Parietal lobe (tissue), 1 donor: ENCODE results near the gene ASF1B. TPM values are rescaled to one million over a fixed set of nuclear protein-coding genes. Genes with fewer than 3 reads are reported as not detected.

Experiments used
- total RNA-seq: library from RNA; depleted of rRNA; stranded (reverse); fragments of >200 nt; gene quantifications from one replicate; pipeline ENCODE4 v1.2.3, GENCODE V29; 2014

ASF1B gene
- 2.8 TPM for total RNA-seq

GRCh38 chr19:14136509-14137281, at the start of gene ASF1B:
Gene ASF1B (minus strand): TSS chr19:14136589. CDS start chr19:14136456, 133 bp downstream.

GRCh38 chr19:14117668-14118164, 18.7 kb downstream of the ASF1B start, which contains the start of gene PRKACA:
Gene PRKACA (minus strand): TSS chr19:14117762. CDS start chr19:14117547, 215 bp downstream.

DNA sequence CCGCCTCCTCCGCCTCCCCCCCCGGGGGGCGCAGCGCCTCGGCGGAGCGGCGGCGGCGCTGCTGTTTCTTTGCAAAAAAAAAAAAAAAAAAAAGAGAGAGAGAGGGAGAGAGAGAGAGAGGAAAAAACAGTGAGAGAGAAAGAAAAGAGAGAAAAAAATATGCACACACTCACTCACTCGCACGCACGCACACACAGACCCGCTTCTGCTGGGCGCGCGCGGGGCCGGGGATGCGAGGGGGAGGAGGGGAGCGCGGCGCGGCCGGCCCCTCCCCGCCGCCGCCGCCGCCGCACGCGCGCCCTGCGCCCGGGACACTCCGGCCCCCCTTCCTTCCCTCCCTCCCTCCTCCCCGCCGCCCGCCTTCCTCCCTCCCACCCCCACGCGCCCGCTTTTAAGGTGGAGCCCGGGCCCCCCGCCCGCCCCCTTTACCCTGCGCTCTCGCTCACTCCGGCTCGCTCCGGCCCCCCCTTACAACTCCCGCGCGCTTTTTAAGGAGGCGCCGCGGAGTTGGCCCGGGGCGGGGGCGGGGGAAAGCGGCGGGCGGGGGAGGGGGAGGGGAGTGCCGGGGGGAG, 45.8 kb downstream of the ASF1B start, which contains the start of gene SAMD1:
TSS of gene SAMD1 (minus strand) at position 243 of the 572 bp plus-strand sequence.

DNA sequence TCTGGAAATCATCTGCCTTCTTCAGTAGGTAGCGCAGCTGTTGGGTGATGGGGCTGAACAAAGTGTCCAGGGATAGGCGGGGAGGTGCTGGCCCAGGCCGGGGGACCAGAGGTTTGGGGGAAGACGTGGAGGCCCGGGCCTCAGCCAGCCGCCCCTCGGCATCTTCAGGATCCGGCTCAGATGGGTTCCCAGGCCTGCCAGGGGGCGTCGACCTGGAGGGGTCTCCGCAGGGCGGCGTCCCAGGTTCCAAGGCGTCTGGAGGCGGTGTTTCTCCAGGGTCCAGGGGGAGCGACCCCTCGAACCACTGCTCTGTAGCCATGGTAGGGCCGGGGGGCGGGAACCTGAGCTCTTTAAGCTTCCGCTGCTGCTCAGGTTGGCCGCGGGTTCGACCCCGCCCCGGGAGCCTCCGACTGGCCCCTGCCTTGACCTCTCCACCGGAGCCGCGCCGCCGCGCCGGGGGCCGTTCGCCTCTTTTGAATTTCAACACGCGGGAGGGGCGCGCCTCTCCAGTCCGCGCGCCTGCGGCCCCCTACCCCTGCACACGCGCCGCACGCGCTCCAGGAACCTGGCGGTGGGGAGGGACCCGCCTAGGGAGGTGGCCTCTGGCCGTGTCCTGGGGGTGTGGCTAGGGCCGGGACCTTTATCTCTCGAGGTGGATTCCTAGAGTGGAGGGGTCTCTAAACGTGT, 50.9 kb downstream of the ASF1B start, which contains the start of gene C19orf67:
TSS of gene C19orf67 (minus strand) at position 475 of the 687 bp plus-strand sequence. CDS start at position 319, 156 bp downstream.

DNA sequence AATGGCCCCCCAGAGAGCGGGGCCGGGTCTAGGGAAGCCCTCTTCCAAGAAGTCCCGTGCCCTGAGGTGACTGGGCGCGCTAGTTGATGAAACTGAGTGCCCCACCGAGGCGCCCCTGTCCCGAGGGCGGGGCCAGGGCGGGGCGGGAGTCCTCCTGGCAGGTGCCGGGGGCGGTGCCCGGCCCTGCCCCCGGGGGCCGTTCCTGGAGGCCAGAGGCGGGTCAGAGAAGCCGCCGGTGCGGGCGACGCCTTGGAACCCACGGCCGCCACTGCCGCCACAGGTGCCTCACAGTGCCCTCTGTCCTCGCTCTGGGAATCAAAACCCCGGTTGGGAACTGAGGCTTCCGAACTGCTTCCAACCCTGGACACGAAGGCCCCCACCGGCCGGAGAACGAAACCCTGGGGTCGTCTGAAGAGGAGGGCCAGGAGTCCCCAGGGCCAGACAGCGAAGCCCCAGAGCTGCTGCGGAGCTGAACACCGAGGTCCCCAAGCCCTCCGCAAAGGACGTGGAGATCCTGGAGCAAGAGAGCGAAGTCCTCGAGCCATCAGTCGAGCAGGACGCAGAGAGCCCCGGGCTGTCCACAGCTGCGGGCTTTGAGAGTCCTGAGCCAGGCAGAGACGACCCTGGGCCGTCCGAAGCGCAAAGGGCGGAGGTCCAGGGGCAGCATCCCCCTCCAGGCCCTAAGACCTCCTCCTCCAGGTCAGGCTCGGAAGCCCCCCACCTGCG, 63.7 kb downstream of the ASF1B start, which contains the start of gene MISP3:
TSS of gene MISP3 (plus strand) at position 252 of the 726 bp plus-strand sequence. CDS start 524 bp downstream, outside the sequence.

Other genes starting within 250 kb of the ASF1B start
- gene BRME1, start 230.5 kb downstream of the ASF1B start, total RNA-seq = 21.9 TPM
- gene CC2D1A, start 230.4 kb downstream of the ASF1B start, total RNA-seq = 20.0 TPM
- gene PODNL1, start 198.2 kb downstream of the ASF1B start, total RNA-seq = not detected
- 19.1 TPM for gene DCAF15, start 184.1 kb downstream of the ASF1B start, total RNA-seq
- gene RFX1, start 130.3 kb downstream of the ASF1B start, total RNA-seq = 4.4 TPM
- not detected for gene RLN3, start 108.4 kb downstream of the ASF1B start, total RNA-seq
- gene IL27RA, start 104.8 kb downstream of the ASF1B start, total RNA-seq = 5.6 TPM
- 4.7 TPM for gene PALM3, start 74.5 kb downstream of the ASF1B start, total RNA-seq
- gene MISP3, start 63.8 kb downstream of the ASF1B start, total RNA-seq = 0.63 TPM
- not detected for gene C19orf67, start 50.8 kb downstream of the ASF1B start, total RNA-seq
- gene SAMD1, start 45.8 kb downstream of the ASF1B start, total RNA-seq = 36.3 TPM
- gene PRKACA, start 18.8 kb downstream of the ASF1B start, total RNA-seq = 42.9 TPM
- gene ADGRL1, start 69.6 kb upstream of the ASF1B start, total RNA-seq = 88.9 TPM
- 2.5 TPM for gene ADGRE5, start 244.9 kb upstream of the ASF1B start, total RNA-seq